GM23338 (cell line): Measurements from ENCODE around the gene AOPEP.

ENCODE experiments used
- CTCF ChIP-seq, 2 experiments: fragments of 200-600 bp in 1 of 2; sonication (generic) in 1 of 2; conservative IDR thresholded peaks; 2 replicates each; pipeline versions ENCODE4 v1.5.1 to v1.6.1; 2016 to 2017; ENCODE audit warnings: antibody characterized with exemption in 2 of 2, low read depth in 2 of 2, mild to moderate bottlenecking in 2 of 2, moderate library complexity in 1 of 2
- ETS1 ChIP-seq: IDR thresholded peaks from 2 replicates; pipeline ENCODE4 v1.6.1; 2016; ENCODE audit warnings: antibody characterized with exemption
- EZH2 ChIP-seq: fragments of 200-600 bp; sonication (generic); IDR thresholded peaks from one replicate; pipeline ENCODE4 v1.8.0; 2017; ENCODE audit warnings: antibody characterized with exemption, mild to moderate bottlenecking, low read depth; ENCODE audit not compliant: unreplicated experiment
- EZH2phosphoT487 ChIP-seq: fragments of 200-600 bp; sonication (generic); IDR thresholded peaks from one replicate; pipeline ENCODE4 v1.8.1; 2018; ENCODE audit warnings: antibody characterized with exemption; ENCODE audit not compliant: unreplicated experiment
- POLR2AphosphoS5 ChIP-seq: IDR thresholded peaks from 2 replicates; pipeline ENCODE4 v1.6.1; 2016; ENCODE audit warnings: antibody characterized with exemption, low read depth
- REST ChIP-seq: IDR thresholded peaks from one replicate; pipeline ENCODE4 v1.6.1; 2018; ENCODE audit warnings: antibody characterized with exemption; ENCODE audit not compliant: unreplicated experiment

GRCh38 chr9:94760660-94761059, 34.2 kb downstream of the AOPEP start:
- no peak for TF ChIP-seq CTCF (conservative IDR thresholded peaks at IDR 0.05; ENCODE audit: low read depth in 2 of 2)
- TF ChIP-seq POLR2AphosphoS5, result no peak
- no peak for TF ChIP-seq REST
- TF ChIP-seq EZH2, result no peak
- no peak for TF ChIP-seq ETS1
- no peak for TF ChIP-seq EZH2phosphoT487
